T-cell (primary cell): ENCODE data around the gene MCM7. TPM values are rescaled to one million over a fixed set of nuclear protein-coding genes. Genes with fewer than 3 reads are reported as not detected.

Source experiments
- ATAC-seq, 4 experiments: fragments of 200-7000 bp in 3 of 4; fragments of 150-1000 bp in 1 of 4; cut with Tn5 transposase; replicated peaks in 1 of 4; 1 replicate in 3 of 4; 2 replicates in 1 of 4; pipeline ENCODE4 v1.10.0; 2021; ENCODE audit warnings: moderate library complexity in 3 of 4, mild to moderate bottlenecking in 2 of 4, moderate number of reproducible peaks in 1 of 4
- CTCF ChIA-PET, 2 donors: fragments of 300-600 bp; sonication (Branson Sonifier 250); formaldehyde crosslinking; loops; one replicate each; lab custom pipeline; 2022; ENCODE audit warnings: antibody characterized with exemption in 2 of 2; lab: Charles Lee
- POLR2A ChIA-PET, 2 donors: fragments of 300-600 bp; sonication (Branson Sonifier 250); formaldehyde crosslinking; loops; one replicate each; lab custom pipeline; 2022; ENCODE audit warnings: antibody characterized with exemption in 2 of 2; lab: Charles Lee
- DNase-seq, 35 experiments: peaks; one replicate each; pipeline versions ENCODE4 v3.0.0 to v3.0.0-alpha.2; 2013 to 2023
- H3K27ac ChIP-seq: one replicate; pipeline ENCODE4 v1.5.1; 2013; ENCODE audit warnings: low read length
- H3K27me3 ChIP-seq, 2 experiments: replicated peaks in 1 of 2; 1 replicate in 1 of 2; 2 replicates in 1 of 2; pipeline versions ENCODE4 v1.6.1 to v1.7.0; 2013; ENCODE audit warnings: low read length in 1 of 2, mixed read lengths in 1 of 2; ENCODE audit not compliant: control insufficient read depth in 2 of 2, insufficient read depth in 2 of 2; ENCODE audit errors: extremely low read depth in 1 of 2
- H3K36me3 ChIP-seq, 2 donors: 1 replicate in 1 of 2; 2 replicates in 1 of 2; pipeline versions ENCODE4 v1.6.1 to v1.7.0; 2013; ENCODE audit warnings: low read length in 1 of 2; ENCODE audit not compliant: control insufficient read depth in 2 of 2, insufficient read depth in 1 of 2; ENCODE audit errors: extremely low read depth in 1 of 2
- H3K4me1 ChIP-seq, 2 experiments: 1 replicate in 1 of 2; 2 replicates in 1 of 2; pipeline versions ENCODE4 v1.6.1 to v1.7.0; 2013; ENCODE audit warnings: low read length in 2 of 2, mixed read lengths in 1 of 2; ENCODE audit not compliant: insufficient read depth in 2 of 2, control insufficient read depth in 1 of 2; ENCODE audit errors: extremely low read depth in 1 of 2
- H3K4me3 ChIP-seq, 2 donors: 1 replicate in 1 of 2; 2 replicates in 1 of 2; pipeline versions ENCODE4 v1.5.1 to v1.7.0; 2013; ENCODE audit warnings: mild to moderate bottlenecking in 2 of 2, low read length in 1 of 2, moderate library complexity in 1 of 2; ENCODE audit not compliant: control insufficient read depth in 1 of 2; ENCODE audit errors: extremely low read depth in 1 of 2
- H3K9me3 ChIP-seq: 2 replicates; pipeline ENCODE4 v1.7.0; 2013
- H3K27ac Mint-ChIP-seq, 2 donors: one replicate each; pipeline ENCODE4 v1.8.0; 2020 to 2021; ENCODE audit warnings: mild to moderate bottlenecking in 2 of 2, mixed read lengths in 2 of 2
- H3K27me3 Mint-ChIP-seq, 2 donors: one replicate each; pipeline ENCODE4 v1.8.0; 2021 to 2022; ENCODE audit warnings: mixed read lengths in 2 of 2
- H3K36me3 Mint-ChIP-seq: one replicate; pipeline ENCODE4 v1.8.0; 2021; ENCODE audit warnings: mixed read lengths
- H3K4me1 Mint-ChIP-seq, 3 donors: one replicate each; pipeline ENCODE4 v1.8.0; 2020 to 2022; ENCODE audit warnings: mixed read lengths in 3 of 3, mild to moderate bottlenecking in 1 of 3
- H3K4me3 Mint-ChIP-seq, 3 donors: one replicate each; pipeline ENCODE4 v1.8.0; 2020 to 2022; ENCODE audit warnings: mild to moderate bottlenecking in 3 of 3, mixed read lengths in 3 of 3, moderate library complexity in 3 of 3
- H3K9me3 Mint-ChIP-seq, 3 donors: one replicate each; pipeline ENCODE4 v1.8.0; 2020 to 2022; ENCODE audit warnings: mixed read lengths in 3 of 3
- WGBS: methylation state at CpG from one replicate; pipeline ENCODE4 v1.1.5; 2013; ENCODE audit warnings: missing lambda C conversion rate; ENCODE audit not compliant: insufficient coverage; 5-methylcytosine and 5-hydroxymethylcytosine counted together
- total RNA-seq, 35 experiments: library from RNA in 6 of 35; stranded (reverse) in 6 of 35; fragments of 120-200 nt in 1 of 35; gene quantifications; one replicate each; pipeline versions ENCODE4 v1.2.1 to v1.2.4 and lab custom pipeline; 2013 to 2026

Gene MCM7
- total RNA-seq, 5 donors from 2014 or later (not counting 1 experiment from before 2014, with no cell fraction given), result 95.2 to 181 (median 164) TPM

GRCh38 chr7:100093925-100094486 lies 7.2 kb downstream of the MCM7 start:
- ATAC-seq, result no peak
- H3K4me3 ChIP-seq, result no peak overlapping the region
- 95% methylated on average over 15 of the region's 16 CpGs for WGBS
- H3K27ac ChIP-seq, result no peak overlapping the region
- POLR2A ChIA-PET, result no interaction called here
- no peak for DNase-seq
- H3K27me3 Mint-ChIP-seq, result no peaks in the 10 kb centered on the region
- H3K4me3 Mint-ChIP-seq, result no peak overlapping the region
- peak overlapping the region in 1 of 2 donors; percentile 6 for H3K27ac Mint-ChIP-seq
- CTCF ChIA-PET, result interaction anchor here in 1 of 2 donors (0.8 kb wide), 1 partner anchor 12 kb away, joined by 3 read pairs; no protein-coding TSS in a partner anchor
- peaks cover 4 to 16% of the 10 kb centered on the region in 2 experiments for H3K4me1 ChIP-seq
- H3K9me3 Mint-ChIP-seq, result no peaks in the 10 kb centered on the region
- H3K36me3 Mint-ChIP-seq, result peaks cover 70% of the 10 kb centered on the region
- no peaks in the 10 kb centered on the region for H3K27me3 ChIP-seq
- peaks cover 45 to 87% of the 10 kb centered on the region in 2 donors for H3K36me3 ChIP-seq
- H3K4me1 Mint-ChIP-seq, result peaks cover 39 to 42% (median 40%) of the 10 kb centered on the region in 3 donors
- no peaks in the 10 kb centered on the region for H3K9me3 ChIP-seq

- Histone ChIP-seq H3K4me3 (no peak overlapping the region), H3K27me3 (no peaks in the 10 kb centered on the region), H3K9me3 (no peaks in the 10 kb centered on the region), H3K27ac (no peak overlapping the region), H3K36me3 (peaks cover 44 to 82% of the 10 kb centered on the region in 2 donors), H3K4me1 (peaks cover 3 to 13% of the 10 kb centered on the region in 2 experiments)
- CTCF ChIA-PET, result no interaction called here
- Mint-ChIP-seq H3K4me3 (no peak overlapping the region), H3K4me1 (peaks cover 34 to 38% (median 35%) of the 10 kb centered on the region in 3 donors), H3K36me3 (peaks cover 65% of the 10 kb centered on the region), H3K27me3 (no peaks in the 10 kb centered on the region), H3K27ac (peak overlapping the region in 1 of 2 donors; percentile 6), H3K9me3 (no peaks in the 10 kb centered on the region)
- DNase-seq (no peak), ATAC-seq (no peak)
- WGBS, result 85% methylated on average over 11 of the region's 13 CpGs
- POLR2A ChIA-PET, result no interaction called here
Observed at GRCh38 chr7:100093498-100093897, 7.7 kb downstream of the MCM7 start.

- ChIA-PET CTCF (interaction anchor here in 1 of 2 donors (1.3 kb wide), 1 partner anchor 10 kb away, joined by 4 read pairs; no protein-coding TSS in a partner anchor), POLR2A (no interaction called here)
- H3K27me3 ChIP-seq, result no peaks in the 10 kb centered on the region
- peaks cover 40 to 77% of the 10 kb centered on the region in 2 donors for H3K36me3 ChIP-seq
- H3K4me1 ChIP-seq, result peaks cover 5 to 13% of the 10 kb centered on the region in 2 experiments
- Mint-ChIP-seq H3K4me3 (no peak overlapping the region), H3K27ac (no peak overlapping the region), H3K27me3 (no peaks in the 10 kb centered on the region), H3K4me1 (peaks cover 30 to 39% (median 35%) of the 10 kb centered on the region in 3 donors), H3K9me3 (no peaks in the 10 kb centered on the region), H3K36me3 (peaks cover 60% of the 10 kb centered on the region)
- ATAC-seq, result no peak
- no peak overlapping the region for H3K27ac ChIP-seq
- no peak for DNase-seq
- 60% methylated on average over 1 of the region's 8 CpGs for WGBS
- no peak overlapping the region for H3K4me3 ChIP-seq
- H3K9me3 ChIP-seq, result no peaks in the 10 kb centered on the region
Observed at GRCh38 chr7:100093054-100093453, 8.1 kb downstream of the MCM7 start.

- Mint-ChIP-seq H3K4me1 (peaks cover 21 to 33% (median 32%) of the 10 kb centered on the region in 3 donors), H3K36me3 (peaks cover 49% of the 10 kb centered on the region), H3K27me3 (no peaks in the 10 kb centered on the region), H3K27ac (peak overlapping the region; percentile 8 to 14), H3K9me3 (no peaks in the 10 kb centered on the region), H3K4me3 (no peak overlapping the region)
- Histone ChIP-seq H3K27me3 (no peaks in the 10 kb centered on the region), H3K9me3 (no peaks in the 10 kb centered on the region), H3K36me3 (peaks cover 29 to 63% of the 10 kb centered on the region in 2 donors), H3K4me1 (peaks cover 5 to 18% of the 10 kb centered on the region in 2 experiments), H3K27ac (no peak overlapping the region), H3K4me3 (no peak overlapping the region)
- POLR2A ChIA-PET, result no interaction called here
- CTCF ChIA-PET, result interaction anchor here (1.0 to 1.3 kb wide), 2 partner anchors 9 kb away, joined by 3 to 4 read pairs; no protein-coding TSS in a partner anchor
- DNase-seq, result no peak
- no peak for ATAC-seq
- 88% methylated on average over 13 of the region's 19 CpGs for WGBS
Observed at GRCh38 chr7:100091411-100092181, 9.6 kb downstream of the MCM7 start.

GRCh38 chr7:100090527-100091410 lies 10.4 kb downstream of the MCM7 start:
- WGBS, result 85% methylated on average over 9 of the region's 14 CpGs
- DNase-seq, result no peak
- Mint-ChIP-seq H3K4me3 (peak overlapping the region; percentile 21 to 91 (median 58)), H3K4me1 (peaks cover 20 to 32% (median 31%) of the 10 kb centered on the region in 3 donors), H3K27ac (peak overlapping the region; percentile 8 to 14), H3K36me3 (peaks cover 46% of the 10 kb centered on the region), H3K9me3 (no peaks in the 10 kb centered on the region), H3K27me3 (no peaks in the 10 kb centered on the region)
- CTCF ChIA-PET, result interaction anchor here (0.5 to 0.7 kb wide), 2 partner anchors 8 to 39 kb away, joined by 4 to 6 read pairs; no protein-coding TSS in a partner anchor
- H3K4me3 ChIP-seq, result no peak overlapping the region
- no peaks in the 10 kb centered on the region for H3K27me3 ChIP-seq
- POLR2A ChIA-PET, result interaction anchor here in 1 of 2 donors (0.6 kb wide), 1 partner anchor 20 kb away, joined by 3 read pairs; no protein-coding TSS in a partner anchor
- H3K36me3 ChIP-seq, result peaks cover 29 to 56% of the 10 kb centered on the region in 2 donors
- ATAC-seq, result no peak
- H3K9me3 ChIP-seq, result no peaks in the 10 kb centered on the region
- no peak overlapping the region for H3K27ac ChIP-seq
- H3K4me1 ChIP-seq, result peaks cover 5 to 18% of the 10 kb centered on the region in 2 experiments
